Activated CD8-positive, alpha-beta memory T cell treated with anti-CD3 and anti-CD28 coated beads for 4 hours (primary cell): ENCODE data around the gene GPANK1.

Experiments
- DNase-seq, 2 donors: peaks; one replicate each; pipeline ENCODE4 v3.0.0-alpha.2; 2020; ENCODE audit warnings: low read depth in 2 of 2

GPANK1 gene

GRCh38 chr6:31640612-31641011 lies 24.2 kb downstream of the GPANK1 start:
- no peak for DNase-seq

DNA sequence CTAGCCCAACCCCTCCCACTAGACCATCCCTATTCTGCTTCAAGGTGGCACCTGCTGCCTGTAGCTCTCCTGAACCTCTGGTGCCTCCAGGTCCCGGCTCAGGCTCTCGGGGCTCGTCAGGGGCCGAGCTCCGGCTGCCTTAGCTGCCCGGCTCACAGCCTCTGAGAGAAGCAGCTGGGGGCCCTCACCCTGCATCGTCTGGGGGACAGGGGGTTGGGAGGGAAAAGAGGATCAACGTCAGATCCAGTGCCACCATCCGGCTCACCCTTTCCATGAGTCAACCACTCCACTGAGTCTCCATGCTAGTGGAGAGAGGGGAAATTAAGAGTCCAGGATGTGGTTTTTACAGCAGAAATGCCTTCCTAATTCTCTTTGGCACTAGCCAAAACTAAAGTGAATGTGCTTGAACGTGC lies 25.3 kb downstream of the GPANK1 start:
- DNase-seq, result no peak

DNA sequence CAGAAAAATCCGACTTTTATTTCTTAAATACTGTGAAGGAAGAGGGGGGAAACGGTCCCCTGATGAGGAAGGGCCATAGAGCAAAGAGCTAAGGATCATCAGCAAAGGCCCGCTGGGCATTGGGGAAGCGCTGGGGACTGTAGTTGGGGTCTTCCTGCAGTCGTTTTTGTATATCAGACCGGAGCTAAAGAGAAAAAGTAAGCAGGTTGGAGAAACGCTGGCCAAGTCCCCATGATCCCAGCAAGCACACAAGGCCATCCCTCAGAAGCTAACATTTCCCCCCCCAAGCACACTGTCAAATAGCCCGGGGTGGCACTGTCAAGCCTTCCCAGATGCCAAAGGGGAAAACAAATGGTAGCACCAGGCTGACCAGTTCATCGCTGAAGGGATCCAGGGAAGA lies 25.8 kb downstream of the GPANK1 start:
- no peak for DNase-seq

- no peak for DNase-seq
Measured at GRCh38 chr6:31636698-31637596, 27.9 kb downstream of the GPANK1 start.

DNA sequence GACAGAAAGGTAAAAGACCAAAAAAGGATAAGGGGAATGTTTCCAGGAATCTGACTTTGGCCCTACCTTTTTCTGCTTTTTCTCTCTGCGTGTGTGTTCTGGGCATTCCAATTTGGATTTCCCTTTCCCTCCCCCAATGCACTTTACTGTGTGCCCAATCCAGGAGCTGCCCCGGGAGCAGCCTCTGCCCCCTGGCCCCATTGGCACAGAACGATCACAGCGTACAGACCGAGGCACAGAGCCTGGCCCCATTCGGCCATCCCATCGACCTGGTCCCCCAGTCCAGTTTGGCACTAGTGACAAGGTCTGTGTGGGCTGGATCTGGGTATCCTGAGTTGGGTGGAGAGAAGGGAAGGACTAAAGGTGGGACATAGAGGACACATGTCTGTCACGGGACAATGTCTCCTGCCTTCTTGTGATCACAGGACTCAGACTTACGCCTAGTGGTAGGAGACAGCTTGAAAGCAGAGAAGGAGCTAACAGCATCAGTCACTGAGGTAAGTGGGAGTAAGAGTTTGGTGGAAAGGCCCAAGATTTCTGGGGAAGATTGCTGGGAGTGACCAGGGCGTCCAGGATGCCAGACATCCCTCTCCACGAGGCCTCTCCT lies 29.7 kb downstream of the GPANK1 start:
- no peak for DNase-seq

DNA sequence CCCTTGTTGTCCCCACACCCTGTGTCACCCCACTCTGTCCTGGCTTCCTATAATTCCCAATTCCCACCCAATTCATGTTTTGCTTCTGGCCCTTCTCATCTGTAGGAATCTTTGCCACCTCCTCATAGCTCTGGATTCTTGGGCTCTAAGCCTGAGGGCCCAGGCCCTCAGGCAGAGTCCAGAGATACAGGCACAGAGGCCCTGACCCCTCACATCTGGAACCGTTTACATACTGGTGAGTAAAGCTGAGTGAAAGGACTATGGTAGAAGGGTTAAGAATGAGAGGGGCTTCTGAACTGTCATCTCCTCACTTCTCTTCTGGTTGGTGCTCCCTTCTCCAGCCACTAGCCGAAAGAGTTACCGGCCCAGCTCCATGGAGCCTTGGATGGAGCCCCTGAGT lies 30.7 kb downstream of the GPANK1 start:
- no peak for DNase-seq

GRCh38 chr6:31633447-31633846 lies 31.4 kb downstream of the GPANK1 start:
- DNase-seq, result no peak

GRCh38 chr6:31632279-31632946 lies 32.4 kb downstream of the GPANK1 start:
- no peak for DNase-seq

GRCh38 chr6:31631681-31632278 lies 33.0 kb downstream of the GPANK1 start:
- no peak for DNase-seq

DNA sequence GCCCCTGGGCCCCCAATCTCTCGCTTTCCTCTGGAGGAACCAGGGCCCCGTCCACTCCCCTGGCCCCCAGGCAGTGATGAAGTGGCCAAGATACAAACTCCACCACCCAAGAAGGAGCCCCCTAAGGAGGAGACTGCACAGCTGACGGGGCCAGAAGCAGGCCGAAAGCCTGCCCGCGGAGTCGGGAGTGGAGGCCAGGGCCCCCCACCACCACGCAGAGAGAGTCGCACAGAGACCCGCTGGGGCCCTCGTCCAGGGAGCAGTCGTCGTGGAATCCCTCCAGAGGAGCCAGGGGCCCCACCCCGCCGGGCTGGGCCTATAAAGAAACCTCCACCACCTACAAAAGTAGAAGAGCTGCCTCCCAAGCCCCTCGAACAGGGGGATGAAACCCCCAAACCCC lies 33.6 kb downstream of the GPANK1 start:
- no peak for DNase-seq

DNA sequence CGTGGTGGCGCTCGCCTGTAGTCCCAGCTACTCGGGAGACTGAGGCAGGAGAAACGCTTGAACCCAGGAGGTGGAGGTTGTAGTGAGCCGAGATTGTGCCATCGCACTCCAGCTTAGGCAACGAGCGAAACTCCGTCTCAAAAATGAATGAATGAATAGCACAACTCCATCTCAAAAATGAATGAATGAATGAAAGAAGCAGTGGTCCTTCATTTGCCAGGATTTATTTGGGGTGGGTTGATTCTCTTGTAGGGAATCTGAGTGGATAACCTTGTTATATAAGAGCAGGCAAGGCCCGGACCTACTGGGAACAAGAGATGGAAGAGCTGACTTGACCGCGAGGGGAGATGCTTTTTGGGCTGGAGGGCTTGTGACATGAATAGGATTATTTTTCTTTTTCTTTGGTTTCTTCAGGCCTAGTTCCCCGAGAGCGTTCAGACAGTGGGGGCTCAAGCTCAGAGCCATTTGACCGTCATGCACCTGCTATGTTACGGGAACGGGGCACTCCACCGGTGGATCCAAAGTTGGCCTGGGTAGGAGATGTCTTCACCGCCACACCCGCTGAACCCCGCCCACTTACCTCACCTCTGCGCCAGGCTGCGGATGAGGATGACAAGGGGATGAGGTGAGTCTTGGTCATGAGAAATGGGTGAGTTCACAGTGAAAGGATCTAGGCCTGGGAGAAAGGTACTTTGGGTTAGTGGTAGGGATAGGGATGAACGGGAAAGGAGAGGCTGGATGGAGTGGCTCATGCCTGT lies 34.4 kb downstream of the GPANK1 start:
- DNase-seq, result no peak

- no peak for DNase-seq
Measured at GRCh38 chr6:31629014-31629413, 35.8 kb downstream of the GPANK1 start.

GRCh38 chr6:31627690-31628287 lies 37.0 kb downstream of the GPANK1 start:
- no peak for DNase-seq

DNA sequence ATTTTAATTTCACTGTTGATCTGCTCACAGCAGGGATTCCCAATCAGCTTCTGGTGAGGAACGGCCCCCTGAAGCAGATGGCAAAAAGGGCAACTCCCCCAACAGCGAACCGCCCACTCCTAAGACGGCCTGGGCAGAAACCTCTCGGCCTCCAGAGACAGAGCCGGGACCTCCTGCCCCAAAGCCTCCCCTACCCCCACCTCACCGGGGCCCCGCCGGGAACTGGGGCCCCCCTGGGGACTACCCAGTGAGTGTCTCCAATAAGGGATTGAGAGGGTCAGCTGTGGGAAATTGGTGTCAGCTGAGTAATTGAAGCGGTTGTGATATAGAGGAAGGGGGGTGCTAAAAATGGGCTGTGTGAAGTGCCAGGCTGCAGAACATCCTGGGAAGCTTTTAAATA lies 37.8 kb downstream of the GPANK1 start:
- DNase-seq, result no peak

- no peak for DNase-seq
Measured at GRCh38 chr6:31624070-31624469, 40.7 kb downstream of the GPANK1 start.

DNA sequence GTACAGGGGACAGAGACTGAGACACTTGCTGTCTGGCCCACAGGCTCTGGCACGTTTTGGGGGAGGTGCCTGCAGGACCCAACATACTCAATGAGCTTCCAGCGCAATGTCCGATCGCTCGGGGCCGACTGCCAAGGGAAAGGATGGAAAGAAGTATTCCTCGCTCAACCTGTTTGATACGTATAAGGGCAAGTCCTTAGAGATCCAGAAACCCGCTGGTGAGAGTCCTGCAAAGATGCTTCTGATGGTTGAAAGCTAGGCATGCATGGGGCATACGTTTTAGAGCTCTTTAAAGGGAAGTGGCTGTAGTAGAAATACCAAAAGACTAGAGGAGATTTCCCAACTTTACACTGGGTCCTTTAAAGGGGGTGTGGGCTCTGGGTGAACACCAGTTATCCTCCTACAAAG lies 42.1 kb downstream of the GPANK1 start:
- no peak for DNase-seq

- DNase-seq, result no peak
Measured at GRCh38 chr6:31621991-31622390, 42.8 kb downstream of the GPANK1 start.

GRCh38 chr6:31621320-31621939 lies 43.4 kb downstream of the GPANK1 start:
- DNase-seq, result no peak

GRCh38 chr6:31620586-31621319 lies 44.0 kb downstream of the GPANK1 start, which contains the start of gene PRRC2A:
TSS of gene PRRC2A (plus strand) at chr6:31620715. CDS start at chr6:31622790, 2,075 bp downstream.
- peak; percentile 64 to 95 for DNase-seq
